A549 treated with Mapracorat at 1 μM for 4 hours (cell line): ENCODE measurements around the gene TTC1. TPM values are rescaled to one million over a fixed set of nuclear protein-coding genes. Genes with fewer than 3 reads are reported as not detected.

ENCODE experiments used
- total RNA-seq: library from RNA; stranded (reverse); fragments of 200-300 nt; extraction: Qiagen RNA extraction; gene quantifications from 5 replicates; pipeline ENCODE4 v1.2.3, GENCODE V29; 2022

Gene TTC1, protein sequence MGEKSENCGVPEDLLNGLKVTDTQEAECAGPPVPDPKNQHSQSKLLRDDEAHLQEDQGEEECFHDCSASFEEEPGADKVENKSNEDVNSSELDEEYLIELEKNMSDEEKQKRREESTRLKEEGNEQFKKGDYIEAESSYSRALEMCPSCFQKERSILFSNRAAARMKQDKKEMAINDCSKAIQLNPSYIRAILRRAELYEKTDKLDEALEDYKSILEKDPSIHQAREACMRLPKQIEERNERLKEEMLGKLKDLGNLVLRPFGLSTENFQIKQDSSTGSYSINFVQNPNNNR
- total RNA-seq: 67.2 to 71.3 TPM (median 68.8 TPM) in 5 replicates

GRCh38 chr5:160008877-160009590 lies at the start of gene TTC1:
Gene TTC1 (plus strand): TSS chr5:160009139. CDS start chr5:160010529, 1,390 bp downstream.

Other genes starting within 250 kb of the TTC1 start
- gene ADRA1B, start 92.7 kb upstream of the TTC1 start, total RNA-seq: 20.0 to 28.1 TPM (median 24.3 TPM) in 5 replicates
- 8.3 to 10.7 TPM (median 8.9 TPM) in 5 replicates for gene PWWP2A, start 110.3 kb downstream of the TTC1 start, total RNA-seq
- 0.60 to 1.3 TPM (median 0.75 TPM) in 5 replicates for gene FABP6, start 220.4 kb downstream of the TTC1 start, total RNA-seq